Retinal pigment epithelial cell (primary cell): Measurements from ENCODE around the gene SCRG1.

Experiments used
- DNase-seq: peaks from one replicate; pipeline ENCODE4 v3.0.0-alpha.2; 2010; ENCODE audit warnings: low read depth
- H3K4me3 ChIP-seq: 2 replicates; pipeline ENCODE4 v1.5.1; 2011; ENCODE audit warnings: mild to moderate bottlenecking, low read length, control low read depth, moderate library complexity
- TF ChIP-seq, protein P1 (sequence below): conservative IDR thresholded peaks from 2 replicates; pipeline ENCODE4 v1.5.1; 2011; ENCODE audit warnings: low read depth, low read length, control low read depth, inconsistent platforms

Gene SCRG1

DNA sequence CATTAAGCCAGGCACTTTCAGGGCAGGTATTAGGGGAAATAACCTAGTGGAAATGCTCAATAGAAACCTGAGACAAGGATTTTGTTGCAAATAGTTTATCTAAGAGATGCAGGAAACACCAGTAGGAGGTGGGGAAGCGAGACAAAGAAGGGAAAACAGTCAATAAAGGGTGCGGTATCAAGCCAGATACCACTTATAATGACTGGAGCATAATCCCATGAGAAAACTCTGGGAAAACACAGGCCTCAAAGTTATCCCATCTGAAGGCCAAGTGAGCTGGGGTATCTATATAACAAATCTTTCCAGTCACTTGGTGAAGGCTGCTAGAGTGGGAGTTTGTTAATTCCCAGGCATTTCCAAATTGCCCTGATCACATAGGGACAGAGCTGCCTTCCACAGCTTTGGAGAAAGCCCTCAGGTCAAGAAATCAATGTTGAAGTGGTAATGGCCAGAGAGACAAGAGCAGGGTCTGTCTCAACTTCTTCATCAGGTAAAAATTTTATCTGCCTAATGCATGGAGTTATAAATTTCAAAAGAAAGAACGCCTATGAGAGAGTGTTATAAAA is 55.0 kb downstream of the SCRG1 start:
- no peak overlapping the region for H3K4me3 ChIP-seq
- TF ChIP-seq, protein P1, sequence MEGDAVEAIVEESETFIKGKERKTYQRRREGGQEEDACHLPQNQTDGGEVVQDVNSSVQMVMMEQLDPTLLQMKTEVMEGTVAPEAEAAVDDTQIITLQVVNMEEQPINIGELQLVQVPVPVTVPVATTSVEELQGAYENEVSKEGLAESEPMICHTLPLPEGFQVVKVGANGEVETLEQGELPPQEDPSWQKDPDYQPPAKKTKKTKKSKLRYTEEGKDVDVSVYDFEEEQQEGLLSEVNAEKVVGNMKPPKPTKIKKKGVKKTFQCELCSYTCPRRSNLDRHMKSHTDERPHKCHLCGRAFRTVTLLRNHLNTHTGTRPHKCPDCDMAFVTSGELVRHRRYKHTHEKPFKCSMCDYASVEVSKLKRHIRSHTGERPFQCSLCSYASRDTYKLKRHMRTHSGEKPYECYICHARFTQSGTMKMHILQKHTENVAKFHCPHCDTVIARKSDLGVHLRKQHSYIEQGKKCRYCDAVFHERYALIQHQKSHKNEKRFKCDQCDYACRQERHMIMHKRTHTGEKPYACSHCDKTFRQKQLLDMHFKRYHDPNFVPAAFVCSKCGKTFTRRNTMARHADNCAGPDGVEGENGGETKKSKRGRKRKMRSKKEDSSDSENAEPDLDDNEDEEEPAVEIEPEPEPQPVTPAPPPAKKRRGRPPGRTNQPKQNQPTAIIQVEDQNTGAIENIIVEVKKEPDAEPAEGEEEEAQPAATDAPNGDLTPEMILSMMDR: no peak

DNA sequence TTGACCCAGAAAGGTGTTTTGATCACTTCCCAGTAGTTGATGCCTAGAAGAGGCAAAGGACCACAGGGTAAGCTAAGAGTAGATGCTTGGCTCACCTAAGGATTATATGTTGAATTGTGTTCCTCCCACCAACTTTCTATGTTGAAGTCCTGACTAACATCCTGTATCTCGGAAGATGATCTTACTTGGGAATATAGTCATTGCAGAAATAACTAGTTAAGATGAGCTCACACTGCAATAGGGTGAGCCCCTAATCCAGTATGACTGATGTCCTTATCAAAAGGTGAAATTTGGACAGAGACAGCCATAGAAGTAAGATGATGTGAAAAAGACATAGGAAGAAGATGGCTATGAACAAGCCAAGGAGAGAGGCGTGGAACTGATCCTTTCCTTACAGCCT is 61.5 kb downstream of the SCRG1 start:
- no peak overlapping the region for H3K4me3 ChIP-seq
- TF ChIP-seq, protein P1: no peak
- no peak for DNase-seq

More for the DNA sequence above, 55.0 kb downstream of the SCRG1 start:
- DNase-seq: no peak

DNA sequence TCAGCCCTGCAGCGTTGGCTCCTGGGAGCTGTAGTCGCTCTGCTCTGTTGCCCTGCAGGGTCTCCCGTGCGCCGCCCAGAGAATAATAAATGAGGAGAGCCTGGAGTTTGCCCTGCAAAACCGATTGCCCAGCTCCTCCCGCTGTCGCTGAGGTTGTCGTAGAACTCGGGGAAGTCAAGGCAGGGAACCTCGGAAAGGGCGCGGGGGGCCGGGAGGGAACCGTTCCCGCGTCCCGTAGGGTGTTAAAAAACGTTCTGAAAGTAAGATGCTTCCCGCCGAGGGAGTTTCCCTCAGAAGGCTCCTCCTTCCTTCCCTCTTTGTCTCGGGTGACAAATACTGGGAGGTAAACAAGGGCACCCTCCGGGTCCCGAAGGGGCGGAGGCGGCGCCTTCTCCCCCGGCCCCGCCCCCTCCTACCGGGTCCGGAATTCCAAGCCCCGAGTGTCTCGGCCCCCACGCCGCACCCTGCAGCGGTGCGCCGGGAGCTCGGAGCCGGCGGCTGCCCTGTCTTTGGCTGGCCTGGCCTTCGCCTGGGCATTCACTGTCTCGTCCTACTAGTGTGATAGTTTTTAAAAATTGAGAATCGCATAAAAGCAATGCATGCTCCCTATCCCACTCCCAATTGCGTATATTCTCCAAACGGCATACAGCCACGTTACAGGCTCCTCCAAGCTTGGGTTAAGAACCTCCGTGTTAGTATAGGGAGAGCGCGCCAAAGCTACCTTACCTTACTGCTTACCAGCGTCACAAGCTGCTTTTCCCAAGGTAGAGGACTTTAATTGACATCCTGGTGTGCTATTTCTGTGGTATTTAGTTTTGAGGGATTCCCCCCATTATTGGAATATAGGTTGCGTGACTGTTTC is 63.8 kb downstream of the SCRG1 start:
- DNase-seq: no peak
- TF ChIP-seq, protein P1: no peak
- peak overlapping the region; percentile 95 for H3K4me3 ChIP-seq
